HG02870 (cell line): ENCODE data around the gene ANKS1B.
"Not testable (repeated sequence)": the region's sequence is repeated elsewhere in the genome, so short reads cannot be mapped to it uniquely, and the experiment has no call there.

ENCODE experiments used
- ATAC-seq: cut with Tn5 transposase; IDR thresholded peaks from one replicate; pipeline ENCODE4 v1.9.1; 2021; ENCODE audit warnings: mild to moderate bottlenecking, moderate library complexity; ENCODE audit not compliant: unreplicated experiment

The ANKS1B gene

GRCh38 chr12:98863167-98863566 lies 1121.6 kb downstream of the ANKS1B start:
- ATAC-seq, result no peak

DNA sequence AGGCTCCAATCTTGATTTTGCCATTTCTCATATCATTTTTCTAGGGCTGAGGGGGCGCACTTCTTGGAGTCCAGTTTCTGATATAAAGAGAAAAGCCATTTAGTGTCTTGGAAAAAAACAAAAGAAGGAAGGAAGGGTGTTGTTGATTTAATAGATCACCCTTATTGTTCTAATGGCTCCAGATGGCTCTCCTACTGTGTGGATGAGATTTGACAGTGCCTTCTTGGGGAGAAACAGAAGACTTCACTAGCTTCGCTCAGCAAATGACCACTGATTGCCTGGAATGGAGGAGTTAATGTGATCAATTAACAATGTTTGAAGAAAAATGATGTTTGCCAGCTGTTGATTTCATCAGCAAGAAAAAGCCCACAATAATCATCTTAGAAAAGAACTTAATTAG lies 1123.5 kb downstream of the ANKS1B start:
- ATAC-seq, result no peak

DNA sequence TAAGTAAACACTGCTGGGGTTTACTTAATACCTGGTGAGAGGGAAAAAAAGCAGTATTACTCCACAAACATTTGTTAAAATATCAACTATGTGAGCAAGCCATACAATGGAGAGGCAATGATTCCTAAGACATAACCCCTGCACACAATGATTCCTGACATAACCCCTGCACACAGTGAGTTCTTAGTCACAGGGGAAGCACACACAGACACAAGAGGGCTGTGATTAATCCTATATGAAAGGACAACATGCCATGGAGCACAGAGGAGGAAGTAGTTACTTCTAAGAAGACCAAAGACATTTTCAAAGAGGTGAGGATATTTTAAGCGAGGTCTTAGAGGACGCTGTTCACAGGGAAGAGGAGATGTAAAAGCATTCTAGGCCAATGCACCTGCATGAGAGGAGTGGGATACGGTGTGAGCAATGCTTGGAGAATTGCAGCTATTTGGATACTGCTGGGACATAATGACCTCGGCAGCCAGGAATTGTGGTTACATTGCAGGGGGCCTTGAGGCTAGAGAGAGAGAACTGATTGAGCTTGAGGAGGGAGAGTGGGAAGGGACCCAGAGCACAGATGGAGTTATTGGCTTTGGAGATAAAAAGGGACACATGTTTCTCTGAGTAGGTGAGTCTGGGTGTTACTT lies 1127.7 kb downstream of the ANKS1B start:
- no peak for ATAC-seq

DNA sequence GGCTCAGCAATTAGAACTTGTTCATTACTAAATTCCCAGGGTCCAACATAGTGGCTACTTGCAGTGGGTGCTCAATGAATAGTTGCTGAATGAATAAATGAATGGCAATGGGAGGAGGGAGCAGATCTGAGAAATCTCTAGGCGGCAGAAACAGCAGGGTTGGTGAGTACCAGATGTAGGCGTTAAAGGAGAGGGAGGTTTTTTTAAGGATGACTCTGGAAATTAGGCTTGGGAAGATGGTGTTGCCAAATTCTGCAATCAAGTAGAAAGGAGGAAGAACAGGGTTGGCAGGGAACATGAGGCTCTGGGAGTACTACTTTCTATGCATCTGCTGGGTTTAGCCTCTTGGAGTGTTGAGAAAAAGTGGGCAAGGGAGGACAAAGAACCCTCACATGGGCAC lies 1132.6 kb downstream of the ANKS1B start:
- no peak for ATAC-seq

DNA sequence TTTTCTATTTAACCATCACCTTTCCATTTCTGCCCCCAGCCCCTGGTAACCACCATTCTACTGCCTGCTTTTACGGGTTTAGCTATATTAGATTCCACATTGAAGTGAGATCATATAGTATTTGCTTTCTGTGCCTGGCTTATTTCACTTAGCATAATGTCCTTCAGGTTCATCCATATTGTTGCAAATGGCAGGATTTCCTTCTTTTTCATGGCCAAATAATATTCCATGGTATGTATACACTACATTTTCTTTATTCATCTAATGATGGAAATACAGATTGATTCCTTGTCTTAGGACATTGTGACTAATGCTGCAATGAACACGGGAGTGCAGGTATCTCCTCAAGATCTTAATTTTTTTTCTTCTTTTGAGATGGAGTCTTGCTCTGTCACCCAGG lies 1137.5 kb downstream of the ANKS1B start:
- ATAC-seq, result no peak

GRCh38 chr12:98845957-98846356 lies 1138.8 kb downstream of the ANKS1B start:
- no peak for ATAC-seq

- no peak for ATAC-seq
Observed at GRCh38 chr12:98840325-98840724, 1144.4 kb downstream of the ANKS1B start.

- ATAC-seq, result no peak
Observed at GRCh38 chr12:98838231-98838647, 1146.5 kb downstream of the ANKS1B start.

DNA sequence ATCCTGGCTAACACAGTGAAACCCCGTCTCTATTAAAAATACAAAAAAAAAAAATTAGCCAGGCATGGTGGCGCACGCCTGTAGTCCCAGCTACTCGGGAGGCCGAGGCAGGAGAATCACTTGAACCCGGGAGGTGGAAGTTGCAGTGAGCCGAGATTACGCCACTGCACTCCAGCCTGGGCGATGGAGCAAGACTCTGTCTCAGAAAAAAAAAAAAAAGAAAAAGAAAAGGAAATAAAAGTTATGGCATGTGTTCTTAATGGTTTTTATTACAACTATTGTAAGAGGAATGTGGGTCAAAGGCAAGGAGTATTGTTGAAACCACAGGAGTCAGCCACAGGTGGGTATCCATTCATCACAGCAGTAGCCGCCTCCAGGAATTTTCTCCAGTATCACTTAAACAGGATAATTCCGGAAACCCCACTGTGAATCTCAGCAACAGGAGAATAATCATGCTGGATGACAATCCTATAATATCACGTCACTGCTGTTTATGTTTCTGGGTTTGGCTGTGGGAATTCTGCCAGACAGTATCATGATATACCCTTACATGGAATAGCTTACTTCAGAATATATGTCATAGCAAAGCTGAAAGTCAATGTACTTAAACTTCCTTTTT lies 1147.5 kb downstream of the ANKS1B start:
- not testable (repeated sequence) for ATAC-seq

DNA sequence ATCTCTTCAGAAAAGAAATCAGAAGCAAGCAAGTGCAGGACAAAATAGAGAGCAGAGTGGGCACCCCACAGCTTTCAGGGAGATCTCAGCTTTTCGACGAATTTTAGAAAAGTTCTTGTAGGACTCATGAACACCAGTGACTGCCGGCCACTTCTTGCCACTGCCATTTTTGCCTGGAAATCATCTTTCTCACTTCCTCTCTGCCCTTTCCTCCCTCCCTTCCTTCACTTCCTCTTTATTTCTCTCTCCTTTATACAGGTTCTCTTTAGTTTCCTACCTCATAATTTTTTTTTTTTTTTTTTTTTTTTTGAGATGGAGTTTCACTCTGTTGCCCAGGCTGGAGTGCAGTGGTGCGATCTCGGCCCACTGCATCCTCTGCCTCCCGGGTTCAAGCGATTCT lies 1154.1 kb downstream of the ANKS1B start:
- no peak for ATAC-seq

DNA sequence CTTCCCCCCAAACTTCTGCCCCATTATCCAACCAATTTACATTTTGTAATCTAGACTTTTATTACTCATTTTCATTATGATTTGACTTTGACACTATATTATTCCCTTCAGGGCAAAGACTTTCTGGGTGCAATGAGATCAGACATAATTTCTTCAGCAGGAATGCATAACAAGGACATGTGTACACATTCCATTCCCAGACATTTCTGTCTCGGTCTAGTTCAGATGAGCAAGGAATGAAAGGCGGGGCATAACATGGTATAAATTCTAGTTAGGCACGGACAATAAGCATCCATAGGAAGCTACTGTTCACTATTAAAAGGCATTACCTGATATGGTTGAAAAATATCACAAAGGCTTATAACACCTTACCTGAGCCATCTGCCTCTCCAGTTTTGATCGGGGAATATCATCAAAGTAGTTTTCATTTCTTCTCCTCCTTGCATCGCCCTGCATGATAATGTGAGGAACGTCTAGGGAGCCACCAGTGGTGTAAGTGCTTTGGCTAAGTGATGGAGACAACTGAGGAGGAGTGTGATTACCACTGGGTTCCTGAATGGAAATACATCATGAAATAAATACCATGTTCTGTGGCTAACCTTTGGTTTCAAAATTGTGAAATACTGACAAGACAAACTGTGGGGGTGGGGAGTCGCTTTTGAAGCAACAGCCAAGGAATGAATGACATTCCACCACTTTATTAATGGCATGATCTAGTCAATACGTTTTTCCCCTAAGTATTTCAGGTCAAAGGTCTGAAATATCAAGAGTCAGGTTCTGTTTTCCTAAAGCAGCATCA lies 1155.7 kb downstream of the ANKS1B start:
- no peak for ATAC-seq

DNA sequence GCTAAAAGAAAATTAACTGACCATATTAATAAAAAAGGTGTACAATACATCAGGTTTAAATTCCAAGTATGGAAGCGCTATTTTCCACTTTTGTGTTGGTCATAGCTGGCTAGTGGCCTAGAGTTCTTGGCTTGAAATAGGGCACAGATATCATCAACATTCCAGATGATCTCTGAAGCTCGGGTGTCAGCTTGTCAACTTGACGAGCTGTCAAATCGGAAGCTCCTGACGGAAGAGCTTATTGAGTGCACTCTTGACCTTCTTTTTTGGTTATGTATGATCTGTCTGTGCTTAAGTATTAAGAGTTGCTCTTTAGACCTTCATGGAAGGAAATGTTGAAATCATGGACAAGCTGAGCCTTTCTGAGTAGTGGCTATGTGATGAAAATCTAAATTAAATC lies 1161.7 kb downstream of the ANKS1B start:
- no peak for ATAC-seq

- ATAC-seq, result no peak
Observed at GRCh38 chr12:98821866-98822265, 1162.9 kb downstream of the ANKS1B start.

- no peak for ATAC-seq
Observed at GRCh38 chr12:98821232-98821631, 1163.5 kb downstream of the ANKS1B start.

DNA sequence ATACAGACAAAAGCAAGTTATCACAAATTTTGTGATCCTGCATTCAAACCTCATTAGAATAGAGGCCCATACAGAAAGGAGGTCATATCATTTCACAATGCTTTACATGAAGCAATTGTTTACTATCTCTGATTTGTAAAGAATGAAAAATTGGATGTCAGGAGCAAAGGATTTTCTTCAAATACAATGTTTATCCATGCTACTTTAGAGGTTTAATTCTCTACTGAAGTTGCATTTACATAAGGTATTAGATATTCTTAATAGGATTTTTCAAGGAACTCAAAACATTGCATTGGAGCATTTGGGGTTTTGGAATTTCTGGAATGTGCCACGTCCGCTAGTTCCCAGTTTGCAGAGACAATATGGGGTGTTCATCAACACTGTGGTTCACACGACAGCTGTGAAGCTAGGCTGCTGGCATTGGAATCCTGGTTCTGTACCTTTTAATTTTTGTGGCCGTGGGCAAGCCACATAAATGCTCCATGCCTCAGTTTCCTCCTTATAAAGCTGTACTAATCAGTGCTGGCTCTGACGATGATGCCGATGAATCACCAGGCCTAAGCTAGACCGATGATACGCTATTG lies 1164.8 kb downstream of the ANKS1B start:
- ATAC-seq, result no peak

DNA sequence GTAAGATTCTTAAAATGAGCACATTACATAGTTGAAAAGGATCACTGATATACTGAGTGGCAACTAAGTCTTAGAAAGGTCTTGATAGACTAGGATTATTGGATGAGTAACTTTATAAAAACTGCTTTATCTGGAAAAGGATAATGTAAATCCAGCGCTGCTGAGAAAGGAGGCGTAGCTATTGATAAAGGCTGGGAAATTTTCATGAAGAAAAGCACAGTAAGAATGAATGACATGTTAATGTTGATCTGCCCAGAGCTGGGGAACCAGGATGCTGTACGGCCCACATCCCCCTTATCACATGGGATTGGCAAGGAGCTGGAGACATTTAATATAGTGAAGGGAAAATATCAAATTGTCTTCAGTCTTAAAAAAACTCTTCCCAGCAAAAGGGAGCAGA lies 1165.7 kb downstream of the ANKS1B start:
- no peak for ATAC-seq

DNA sequence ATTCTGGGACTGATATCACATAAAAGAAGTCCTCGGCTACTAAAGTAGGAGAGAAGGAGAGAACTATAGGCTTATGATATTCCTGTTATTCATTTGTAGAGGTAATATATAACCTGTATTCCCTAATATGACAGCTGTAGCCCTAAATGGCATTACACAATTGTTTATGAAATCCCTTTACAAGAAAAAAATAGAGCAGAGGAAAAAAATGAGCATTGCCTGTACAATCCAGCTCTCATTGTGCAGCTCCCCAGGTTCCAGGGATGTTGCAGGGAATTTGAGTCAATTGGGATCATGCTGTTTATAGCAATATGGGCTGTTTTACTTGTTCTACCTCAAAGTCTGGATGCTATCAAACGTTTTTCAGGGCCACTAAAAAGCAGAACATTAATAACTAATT lies 1166.5 kb downstream of the ANKS1B start:
- ATAC-seq, result no peak

- ATAC-seq, result no peak
Observed at GRCh38 chr12:98817742-98818141, 1167.0 kb downstream of the ANKS1B start.

DNA sequence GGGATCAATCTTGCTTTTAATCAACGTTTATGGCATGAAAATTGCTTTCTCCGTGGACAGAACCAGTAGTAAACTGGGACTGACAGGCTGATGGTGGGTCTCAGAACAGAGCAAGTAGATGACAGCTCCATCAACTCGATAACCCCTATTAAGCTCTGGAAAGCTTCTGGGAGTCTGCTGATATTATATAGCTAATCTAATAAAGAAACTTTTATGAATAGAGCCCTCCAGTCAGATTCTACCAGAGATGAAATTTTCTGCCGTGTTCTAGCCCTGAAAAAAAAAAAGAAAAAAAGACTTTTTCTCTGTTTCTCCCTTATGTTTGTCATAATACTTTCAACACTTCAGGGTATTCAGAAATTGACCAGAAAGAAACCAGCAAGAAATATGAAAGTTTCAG lies 1168.0 kb downstream of the ANKS1B start:
- ATAC-seq, result no peak

- ATAC-seq, result no peak
Observed at GRCh38 chr12:98814254-98814653, 1170.5 kb downstream of the ANKS1B start.

- no peak for ATAC-seq
Observed at GRCh38 chr12:98812225-98812624, 1172.5 kb downstream of the ANKS1B start.
